SU-DHL-6 (cell line): ENCODE results near the gene RHEBL1.

Experiments used
- H2AFZ ChIP-seq: fragments of 200-600 bp; sonication (generic); 2 replicates; pipeline ENCODE4 v1.6.1; 2014; ENCODE audit warnings: low read depth, mild to moderate bottlenecking, moderate library complexity, mixed read lengths, antibody characterized with exemption, low read length; ENCODE audit not compliant: severe bottlenecking
- H3F3A ChIP-seq: fragments of 200-600 bp; shearing (Covaris generic); 2 replicates; pipeline ENCODE4 v1.6.0; 2016; ENCODE audit warnings: antibody characterized with exemption, mild to moderate bottlenecking; ENCODE audit not compliant: insufficient read depth
- H3K27ac ChIP-seq: fragments of 200-600 bp; sonication (generic); 2 replicates; pipeline ENCODE4 v1.5.1; 2016; ENCODE audit warnings: low read depth, mild to moderate bottlenecking, low read length, moderate library complexity, mixed read lengths
- H3K27me3 ChIP-seq: fragments of 200-600 bp; sonication (generic), shearing (Covaris generic); 2 replicates; pipeline ENCODE4 v1.6.0; 2014; ENCODE audit warnings: mild to moderate bottlenecking, low read length
- H3K36me3 ChIP-seq: fragments of 200-600 bp; sonication (generic); 2 replicates; pipeline ENCODE4 v1.6.1; 2014; ENCODE audit warnings: mild to moderate bottlenecking, low read length, mixed read lengths
- H3K4me2 ChIP-seq: fragments of 300-600, 200-600 bp; shearing (Covaris generic), sonication (generic); 2 replicates; pipeline ENCODE4 v1.6.0; 2014; ENCODE audit warnings: low read length, low read depth, mild to moderate bottlenecking; ENCODE audit not compliant: poor library complexity, severe bottlenecking
- H3K4me3 ChIP-seq: fragments of 200-600 bp; sonication (generic); 2 replicates; pipeline ENCODE4 v1.5.1; 2014; ENCODE audit warnings: antibody characterized with exemption, low read length, mild to moderate bottlenecking, mixed read lengths; ENCODE audit not compliant: insufficient read depth, poor library complexity, severe bottlenecking
- H3K79me2 ChIP-seq: fragments of 200-600 bp; sonication (generic); 2 replicates; pipeline ENCODE4 v1.6.1; 2014; ENCODE audit warnings: mild to moderate bottlenecking, low read length, moderate library complexity; ENCODE audit not compliant: insufficient read depth
- H3K9ac ChIP-seq: fragments of 200-600 bp; sonication (generic); 2 replicates; pipeline ENCODE4 v1.7.0; 2014; ENCODE audit warnings: mild to moderate bottlenecking, low read length
- H3K9me2 ChIP-seq: fragments of 200-600 bp; sonication (generic); replicated peaks from 2 replicates; pipeline ENCODE4 v1.6.1; 2014; ENCODE audit warnings: low read length; ENCODE audit not compliant: insufficient read depth
- H3K9me3 ChIP-seq: fragments of 200-600 bp; sonication (generic); 2 replicates; pipeline ENCODE4 v1.6.1; 2014; ENCODE audit warnings: low read length, mixed read lengths; ENCODE audit not compliant: insufficient read depth
- H4K20me1 ChIP-seq: fragments of 200-600 bp; sonication (generic); 2 replicates; pipeline ENCODE4 v1.6.1; 2014; ENCODE audit warnings: low read depth, mild to moderate bottlenecking, antibody characterized with exemption, low read length, moderate library complexity, mixed read lengths
- CTCF ChIP-seq: fragments of 200-600 bp; sonication (generic); IDR thresholded peaks from one replicate; pipeline ENCODE4 v1.5.1; 2017; ENCODE audit warnings: antibody characterized with exemption, mild to moderate bottlenecking, low read length, moderate library complexity; ENCODE audit not compliant: insufficient read depth, poor library complexity, severe bottlenecking
- EZH2phosphoT487 ChIP-seq: fragments of 200-600 bp; sonication (generic), shearing (Covaris generic); conservative IDR thresholded peaks from 2 replicates; pipeline ENCODE4 v1.6.1; 2018; ENCODE audit warnings: mild to moderate bottlenecking, antibody characterized with exemption, low read length, moderate library complexity, mixed read lengths

Gene RHEBL1

DNA sequence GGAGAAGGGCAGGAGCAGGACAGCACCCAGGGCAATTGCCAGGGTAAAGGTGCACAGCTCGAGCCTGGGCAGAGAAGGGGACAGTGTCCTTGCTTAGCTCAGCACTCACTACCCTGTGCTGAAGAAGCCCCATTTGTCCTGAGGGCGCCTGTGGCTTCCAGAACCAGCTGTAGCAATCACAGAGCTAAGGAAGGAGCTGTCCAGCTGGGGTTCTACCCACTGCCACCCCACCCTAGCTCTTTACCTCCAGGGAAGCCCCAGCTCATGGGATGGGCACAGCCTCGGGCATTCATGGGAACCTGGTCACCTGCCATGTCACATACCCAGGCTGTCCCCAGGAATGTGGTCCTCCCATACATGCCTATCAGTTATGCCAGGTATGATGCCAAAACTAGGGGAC is 35.0 kb upstream of the RHEBL1 start:
- Histone ChIP-seq H3K79me2 (no peaks in the 10 kb centered on the region), H4K20me1 (no peaks in the 10 kb centered on the region), H3F3A (no peaks in the 10 kb centered on the region), H3K36me3 (no peaks in the 10 kb centered on the region), H3K4me2 (no peak overlapping the region), H3K27me3 (no peaks in the 10 kb centered on the region), H3K4me3 (no peak overlapping the region), H3K9ac (no peak overlapping the region), H2AFZ (no peak overlapping the region), H3K9me3 (no peaks in the 10 kb centered on the region), H3K27ac (no peak overlapping the region), H3K9me2 (no peaks in the 10 kb centered on the region)
- TF ChIP-seq CTCF (no peak), EZH2phosphoT487 (no peak)

GRCh38 chr12:49100380-49100779 is 30.6 kb upstream of the RHEBL1 start:
- Histone ChIP-seq H3K27me3 (no peaks in the 10 kb centered on the region), H3F3A (no peaks in the 10 kb centered on the region), H3K9me2 (no peaks in the 10 kb centered on the region), H3K36me3 (no peaks in the 10 kb centered on the region), H4K20me1 (no peaks in the 10 kb centered on the region), H3K9me3 (no peaks in the 10 kb centered on the region), H3K79me2 (no peaks in the 10 kb centered on the region), H3K9ac (no peak overlapping the region), H3K4me3 (no peak overlapping the region), H3K4me2 (no peak overlapping the region), H2AFZ (no peak overlapping the region), H3K27ac (no peak overlapping the region)
- TF ChIP-seq EZH2phosphoT487 (no peak), CTCF (no peak)

- no peaks in the 10 kb centered on the region for H3K27me3 ChIP-seq
- H3K9me2 ChIP-seq: no peaks in the 10 kb centered on the region
- no peak overlapping the region for H3K9ac ChIP-seq
- H3K79me2 ChIP-seq: no peaks in the 10 kb centered on the region
- no peak overlapping the region for H2AFZ ChIP-seq
- no peak overlapping the region for H3K4me3 ChIP-seq
- H3K27ac ChIP-seq: no peak overlapping the region
- no peaks in the 10 kb centered on the region for H3F3A ChIP-seq
- no peaks in the 10 kb centered on the region for H3K36me3 ChIP-seq
- no peaks in the 10 kb centered on the region for H3K9me3 ChIP-seq
- no peaks in the 10 kb centered on the region for H4K20me1 ChIP-seq
- no peak overlapping the region for H3K4me2 ChIP-seq
- TF ChIP-seq CTCF: no peak
- no peak for TF ChIP-seq EZH2phosphoT487
Measured at GRCh38 chr12:49098703-49099102, 28.9 kb upstream of the RHEBL1 start.

- TF ChIP-seq EZH2phosphoT487 (no peak), CTCF (peak; percentile 55)
- Histone ChIP-seq H2AFZ (no peak overlapping the region), H3K9me3 (no peaks in the 10 kb centered on the region), H3F3A (no peaks in the 10 kb centered on the region), H3K9ac (no peak overlapping the region), H3K4me2 (no peak overlapping the region), H3K36me3 (no peaks in the 10 kb centered on the region), H4K20me1 (no peaks in the 10 kb centered on the region), H3K27me3 (no peaks in the 10 kb centered on the region), H3K4me3 (no peak overlapping the region), H3K79me2 (no peaks in the 10 kb centered on the region), H3K27ac (no peak overlapping the region), H3K9me2 (no peaks in the 10 kb centered on the region)
Measured at GRCh38 chr12:49098035-49098451, 28.3 kb upstream of the RHEBL1 start.
